PFSK-1 (cell line): Measurements from ENCODE around the gene AP4S1.

Experiments used
- FOXP2 ChIP-seq: optimal IDR thresholded peaks from 2 replicates; pipeline ENCODE3; 2011; ENCODE audit warnings: borderline replicate concordance, control low read depth, inconsistent platforms; ENCODE audit not compliant: insufficient read depth; ENCODE audit errors: extremely low read length, extremely low read depth
- POLR2AphosphoS5 ChIP-seq: IDR thresholded peaks from 2 replicates; pipeline ENCODE4 v1.6.1; 2012; ENCODE audit warnings: low read depth, mild to moderate bottlenecking, control low read depth, low read length, moderate library complexity
- REST ChIP-seq, 2 experiments: IDR thresholded peaks; 2 replicates each; pipeline versions ENCODE4 v1.6.1 to v1.8.0; 2011 to 2012; ENCODE audit warnings: low read depth in 2 of 2, low read length in 2 of 2, control low read depth in 1 of 2, inconsistent platforms in 1 of 2, mild to moderate bottlenecking in 1 of 2, moderate library complexity in 1 of 2; ENCODE audit not compliant: insufficient read depth in 1 of 2
- SIN3A ChIP-seq: IDR thresholded peaks from 2 replicates; pipeline ENCODE4 v1.6.1; 2012; ENCODE audit warnings: mild to moderate bottlenecking, low read length, moderate library complexity, borderline replicate concordance; ENCODE audit not compliant: insufficient read depth
- TAF1 ChIP-seq: IDR thresholded peaks from 2 replicates; pipeline ENCODE4 v1.6.1; 2012; ENCODE audit warnings: low read length, control low read depth, borderline replicate concordance; ENCODE audit not compliant: insufficient read depth

The AP4S1 gene

GRCh38 chr14:31006703-31007102, 18.7 kb upstream of the AP4S1 start:
- TF ChIP-seq TAF1, result no peak
- no peak for TF ChIP-seq REST (IDR thresholded peaks at IDR 0.05; ENCODE audit: insufficient read depth in 1 of 2, low read depth in 2 of 2, low read length in 2 of 2)
- TF ChIP-seq SIN3A, result no peak
- no peak for TF ChIP-seq FOXP2
- TF ChIP-seq POLR2AphosphoS5, result no peak

GRCh38 chr14:31009836-31010574, 15.4 kb upstream of the AP4S1 start:
- no peak for TF ChIP-seq SIN3A
- no peak for TF ChIP-seq FOXP2
- no peak for TF ChIP-seq POLR2AphosphoS5
- no peak for TF ChIP-seq TAF1
- no peak for TF ChIP-seq REST (IDR thresholded peaks at IDR 0.05; ENCODE audit: insufficient read depth in 1 of 2, low read depth in 2 of 2, low read length in 2 of 2)

- TF ChIP-seq REST (IDR thresholded peaks at IDR 0.05; ENCODE audit: insufficient read depth in 1 of 2, low read depth in 2 of 2, low read length in 2 of 2) (no peak), POLR2AphosphoS5 (no peak), FOXP2 (no peak), TAF1 (no peak), SIN3A (no peak)
These were observed 14.5 kb upstream of the AP4S1 start for GRCh38 chr14:31010935-31011334.

GRCh38 chr14:31013841-31014240, 11.6 kb upstream of the AP4S1 start:
- TF ChIP-seq TAF1 (no peak), SIN3A (no peak)

GRCh38 chr14:31018057-31018645, 7.3 kb upstream of the AP4S1 start:
- no peak for TF ChIP-seq SIN3A
- no peak for TF ChIP-seq TAF1
- no peak for TF ChIP-seq POLR2AphosphoS5
- no peak for TF ChIP-seq REST (IDR thresholded peaks at IDR 0.05; ENCODE audit: insufficient read depth in 1 of 2, low read depth in 2 of 2, low read length in 2 of 2)
- TF ChIP-seq FOXP2, result no peak
